Measurements from ENCODE around the gene ENAM.

GRCh38 chr4:70628444-70628843 lies at the start of gene ENAM:
- no peak for TF ChIP-seq CTCF (IDR thresholded peaks at IDR 0.05; ENCODE audit: low read length)
- TF ChIP-seq EZH2 (optimal IDR thresholded peaks at IDR 0.05; ENCODE audit: low read depth, low read length), result no peak
- TF ChIP-seq EZH2phosphoT487 (IDR thresholded peaks at IDR 0.05; ENCODE audit: low read length), result no peak
